HG03139 (cell line): ENCODE data around the gene CNBD2.
"Not testable (repeated sequence)": the region's sequence is repeated elsewhere in the genome, so short reads cannot be mapped to it uniquely, and the experiment has no call there.

Experiments used
- ATAC-seq: cut with Tn5 transposase; IDR thresholded peaks from one replicate; pipeline ENCODE4 v1.9.1; 2021; ENCODE audit not compliant: unreplicated experiment

CNBD2 gene

DNA sequence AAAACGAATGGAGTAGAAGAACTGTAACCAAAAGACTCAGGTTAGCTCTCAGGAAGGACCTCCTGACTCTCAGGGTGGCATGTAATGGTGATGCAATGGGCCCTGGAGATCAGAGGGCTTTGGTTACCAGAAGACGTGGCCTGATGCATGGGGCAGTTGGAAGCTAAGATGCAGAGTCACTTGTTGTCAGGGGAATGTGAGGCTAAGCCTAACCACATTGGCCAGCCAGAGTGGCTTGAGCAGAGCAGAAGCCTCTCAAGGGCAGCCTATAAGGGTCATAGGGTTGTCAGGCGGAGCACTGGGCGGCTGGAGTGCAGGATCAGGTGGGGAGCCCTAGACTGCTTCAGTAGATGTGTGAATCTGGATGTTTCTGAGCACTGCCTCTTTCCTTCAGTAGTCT is 5.9 kb downstream of the CNBD2 start:
- no peak for ATAC-seq

DNA sequence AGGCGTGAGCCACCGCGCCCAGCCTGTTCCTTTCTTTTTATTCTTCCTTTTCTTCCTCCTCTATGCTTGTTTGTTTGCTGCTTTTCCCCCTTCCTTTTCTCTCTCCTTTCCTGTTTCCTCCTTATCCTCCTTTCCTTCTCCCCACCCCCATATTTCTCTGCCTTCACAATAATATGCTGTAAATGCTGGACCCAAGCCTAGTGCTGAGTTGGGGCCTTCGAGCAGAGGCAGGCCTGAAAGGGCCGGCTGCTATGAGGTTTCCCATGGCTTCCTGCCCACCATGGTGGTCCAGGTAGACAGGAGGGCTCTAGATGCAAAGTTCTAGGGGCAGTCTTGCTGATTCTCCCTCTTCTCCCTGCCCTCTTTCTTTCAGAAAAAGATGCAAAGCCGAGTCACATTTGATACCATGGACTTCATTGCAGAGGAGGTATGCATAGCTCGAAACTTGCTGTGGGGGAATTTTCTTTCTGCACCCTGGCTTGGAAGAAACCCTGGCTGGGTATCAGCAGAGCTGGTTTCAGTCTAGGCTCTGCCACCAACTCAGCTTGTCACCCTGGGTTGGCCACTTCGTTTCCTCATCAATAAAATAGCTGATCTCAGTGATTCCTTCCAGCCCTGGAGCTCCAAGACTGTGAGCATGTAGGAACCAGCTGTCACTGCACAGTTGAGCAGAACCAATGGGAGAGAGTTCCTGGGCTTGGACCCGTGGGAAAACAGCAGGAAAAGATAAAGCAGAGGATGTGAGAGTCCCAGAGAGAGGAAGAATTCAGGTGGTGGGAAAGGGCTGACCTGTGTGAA is 7.4 kb downstream of the CNBD2 start:
- ATAC-seq = no peak

- ATAC-seq = no peak
Observed at GRCh38 chr20:35978041-35978513, 9.7 kb downstream of the CNBD2 start.

GRCh38 chr20:35979544-35979943 is 11.2 kb downstream of the CNBD2 start:
- no peak for ATAC-seq

GRCh38 chr20:35981969-35982368 is 13.6 kb downstream of the CNBD2 start:
- ATAC-seq = no peak

GRCh38 chr20:35984382-35984781 is 16.0 kb downstream of the CNBD2 start:
- no peak for ATAC-seq

GRCh38 chr20:35985806-35986205 is 17.4 kb downstream of the CNBD2 start:
- ATAC-seq = no peak

DNA sequence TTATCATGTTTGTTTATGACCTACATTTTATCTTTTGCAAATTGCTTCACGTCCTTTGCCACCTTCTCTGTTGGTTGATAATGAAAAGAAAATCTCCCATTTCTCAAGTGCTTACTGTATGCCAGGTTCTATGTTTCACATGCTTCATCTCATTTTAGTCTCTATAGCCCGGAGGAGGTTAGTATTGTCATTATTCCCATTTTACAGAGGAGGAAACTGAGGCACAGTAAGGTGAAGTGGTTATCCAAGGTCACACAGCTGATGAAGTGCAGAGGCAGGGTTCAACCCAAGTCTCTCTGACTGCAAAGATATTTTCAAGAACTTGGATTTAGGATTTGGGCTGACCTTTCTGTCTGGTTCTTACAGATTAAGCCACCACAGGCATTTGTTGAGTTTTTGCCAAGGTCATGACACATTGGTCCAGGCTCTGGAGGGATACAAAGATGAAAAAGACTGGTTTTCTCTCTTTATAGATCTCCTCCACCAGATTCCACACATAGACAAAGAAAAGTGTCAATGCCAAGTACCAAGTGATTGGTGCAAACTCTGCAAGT is 20.6 kb downstream of the CNBD2 start:
- ATAC-seq = no peak

- ATAC-seq = no peak
Observed at GRCh38 chr20:35991142-35991771, 22.9 kb downstream of the CNBD2 start.

DNA sequence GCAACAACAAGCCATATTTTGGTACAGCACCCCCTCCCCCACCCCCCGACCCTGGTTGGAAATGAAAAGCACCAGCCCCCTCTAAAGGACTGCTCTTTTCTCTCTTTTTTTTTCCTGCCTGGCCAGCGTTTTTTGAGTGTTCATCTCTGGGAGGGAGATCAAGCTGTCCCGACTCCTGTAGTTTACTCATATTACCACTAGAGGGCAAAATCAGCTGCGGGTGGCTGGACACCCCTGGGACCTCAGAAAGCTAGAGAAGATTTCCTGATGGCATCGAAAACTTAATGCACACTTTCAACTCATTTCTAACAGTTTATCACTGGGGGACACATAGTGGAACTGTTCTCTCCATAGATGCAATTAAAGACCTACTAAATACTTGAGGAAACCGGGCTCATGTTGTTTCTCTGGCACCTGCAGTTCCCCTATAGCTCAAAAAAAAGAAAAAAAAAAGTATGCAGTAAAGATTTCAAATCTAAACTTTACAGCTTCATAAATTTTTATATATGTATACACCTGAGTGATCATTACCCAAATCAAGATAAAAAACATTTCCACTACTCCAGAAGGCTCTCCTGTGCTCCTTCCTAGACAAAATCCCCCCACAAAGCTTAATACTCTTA is 24.4 kb downstream of the CNBD2 start:
- no peak for ATAC-seq

DNA sequence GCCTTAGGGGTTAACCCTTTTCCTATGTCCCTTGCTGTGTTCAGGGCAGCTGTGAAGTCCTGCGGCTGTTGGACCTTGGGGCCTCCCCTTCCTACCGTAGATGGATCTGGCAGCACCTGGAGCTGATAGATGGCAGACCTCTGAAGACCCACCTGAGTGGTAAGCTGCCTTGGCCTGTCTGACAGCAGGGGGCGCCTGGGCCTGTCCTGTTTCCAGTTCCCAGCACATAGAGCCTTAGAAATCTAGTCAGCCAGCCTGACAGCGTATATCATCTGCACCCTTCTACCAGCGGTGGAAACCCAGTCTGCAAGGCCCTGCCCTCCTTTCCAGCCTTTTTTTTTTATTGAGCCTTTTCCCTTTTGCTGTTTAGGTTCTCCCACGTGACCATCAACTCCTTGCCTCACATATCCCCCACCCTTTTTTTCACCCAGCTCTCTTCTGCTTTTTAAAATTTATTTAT is 26.6 kb downstream of the CNBD2 start:
- no peak for ATAC-seq

- not testable (repeated sequence) for ATAC-seq
Observed at GRCh38 chr20:35996492-35996891, 28.1 kb downstream of the CNBD2 start.

DNA sequence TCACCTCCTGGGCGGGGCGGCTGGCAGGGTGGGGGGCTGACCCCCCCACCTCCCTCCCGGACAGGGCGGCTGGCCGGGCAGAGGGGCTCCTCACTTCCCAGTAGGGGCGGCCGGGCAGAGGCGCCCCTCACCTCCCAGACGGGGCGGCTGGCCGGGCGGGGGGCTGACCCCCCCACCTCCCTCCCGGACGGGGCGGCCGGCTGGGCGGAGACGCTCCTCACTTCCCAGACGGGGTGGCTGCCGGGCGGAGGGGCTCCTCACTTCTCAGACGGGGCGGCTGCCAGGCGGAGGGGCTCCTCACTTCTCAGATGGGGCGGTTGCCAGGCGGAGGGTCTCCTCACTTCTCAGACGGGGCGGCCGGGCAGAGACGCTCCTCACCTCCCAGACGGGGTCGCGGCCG is 32.9 kb downstream of the CNBD2 start:
- not testable (repeated sequence) for ATAC-seq

DNA sequence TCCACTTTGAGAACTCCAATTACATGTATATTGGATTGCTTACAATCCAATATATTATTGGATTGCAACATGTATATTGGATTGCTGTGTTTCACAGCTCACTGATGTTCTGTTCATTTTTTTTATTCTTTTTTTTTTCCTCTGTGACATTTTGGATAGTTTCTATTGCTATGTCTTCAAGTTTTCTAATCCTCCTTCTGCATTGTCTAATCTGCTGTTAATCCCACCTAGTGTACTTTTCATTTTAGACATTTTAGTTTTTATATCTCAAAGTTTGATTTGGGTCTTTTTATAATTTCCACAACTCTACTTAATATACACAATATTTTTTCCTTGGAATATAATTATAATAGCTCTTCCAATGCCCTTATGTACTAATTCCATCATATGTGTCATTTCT is 34.5 kb downstream of the CNBD2 start:
- ATAC-seq = no peak

- ATAC-seq = no peak
Observed at GRCh38 chr20:36004045-36004444, 35.7 kb downstream of the CNBD2 start.

DNA sequence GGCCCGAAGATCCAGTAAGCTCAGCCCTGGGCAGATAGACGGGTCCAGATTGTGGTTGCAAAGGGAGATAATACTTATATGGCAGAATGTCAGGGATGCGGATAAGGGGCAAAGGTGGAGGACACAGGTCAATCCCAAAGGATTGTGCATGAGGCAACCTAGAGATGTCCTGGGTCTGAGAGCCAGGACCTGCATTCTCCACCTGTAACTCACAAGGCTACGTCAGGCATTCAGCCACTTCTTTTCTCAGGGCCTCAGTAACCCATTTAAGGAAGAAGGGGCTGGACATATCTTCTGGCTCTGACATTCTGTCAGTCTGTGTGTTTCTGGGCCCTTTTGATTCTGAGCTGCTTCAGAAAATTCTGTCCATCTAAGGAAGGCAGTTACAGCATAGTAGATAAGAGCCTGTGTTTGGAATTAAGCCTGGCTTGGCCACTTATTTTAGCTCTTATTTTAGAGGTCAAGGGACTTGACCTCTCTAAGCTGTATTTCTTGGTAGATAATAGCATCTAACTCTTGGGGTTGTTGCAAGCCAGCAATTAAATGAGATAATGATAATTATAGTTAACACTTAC is 40.2 kb downstream of the CNBD2 start:
- no peak for ATAC-seq

DNA sequence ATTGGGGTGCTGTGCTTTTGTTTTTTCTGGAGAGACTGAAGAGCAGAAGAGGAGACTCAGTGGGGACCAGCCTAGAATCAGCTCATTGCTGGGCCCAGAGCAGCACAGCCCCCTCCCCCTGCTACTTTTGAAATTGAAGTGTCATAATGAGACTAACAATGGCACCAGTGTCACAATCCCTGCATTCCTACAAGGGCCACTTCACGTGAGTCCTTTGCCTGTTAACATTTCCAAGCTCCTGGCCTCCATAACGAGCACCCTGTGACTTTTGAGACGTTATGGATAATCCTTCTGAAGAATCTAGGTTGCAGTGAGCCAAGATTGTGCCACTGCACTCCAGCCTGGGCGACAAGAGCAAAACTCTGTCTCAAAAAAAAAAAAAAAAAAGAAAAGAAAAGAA is 41.7 kb downstream of the CNBD2 start:
- ATAC-seq = no peak

- no peak for ATAC-seq
Observed at GRCh38 chr20:36010825-36011224, 42.4 kb downstream of the CNBD2 start.

GRCh38 chr20:36015806-36016403 is 47.5 kb downstream of the CNBD2 start:
- no peak for ATAC-seq

GRCh38 chr20:36017048-36017951 is 48.9 kb downstream of the CNBD2 start:
- ATAC-seq = no peak
